ENCODE data around the gene HCN3. TPM values are rescaled to one million over a fixed set of nuclear protein-coding genes. Genes with fewer than 3 reads are reported as not detected.
A peak's percentile ranks its signal among the peaks of the same experiment; 100 is the strongest.

Gene HCN3
- total RNA-seq, 2 experiments from 2014 or later, result 1.5 TPM

- Mint-ChIP-seq H3K27me3 (no peaks in the 10 kb centered on the region), H3K27ac (peak overlapping the region; percentile 13), H3K4me1 (ENCODE audit: low read depth) (peaks cover 36% of the 10 kb centered on the region), H3K9me3 (no peaks in the 10 kb centered on the region), H3K36me3 (ENCODE audit: low read depth) (peaks cover 36% of the 10 kb centered on the region), H3K4me3 (peak overlapping the region; percentile 77)
- no peak for TF ChIP-seq CTCF (IDR thresholded peaks at IDR 0.05)
- intact Hi-C loops (cut with micrococcal nuclease), result loop anchor here (10.0 kb wide), 1 partner anchor 339 kb away; no protein-coding TSS in a partner anchor
- ChIA-PET CTCF (interaction anchor here (1.0 to 1.8 kb wide), 5 partner anchors 10 to 83 kb away, joined by 3 to 5 read pairs (median 4); partner anchors contain the start of gene KRTCAP2), POLR2A (interaction anchor here (0.6 to 3.7 kb wide), 8 partner anchors 11 to 307 kb away, joined by 3 to 20 read pairs (median 3); partner anchors contain the start of genes ASH1L, CLK2 and TRIM46)
- ATAC-seq (no peak), DNase-seq (no peak)
Observed at GRCh38 chr1:155256058-155256852, 21.0 kb upstream of the HCN3 start.

DNA sequence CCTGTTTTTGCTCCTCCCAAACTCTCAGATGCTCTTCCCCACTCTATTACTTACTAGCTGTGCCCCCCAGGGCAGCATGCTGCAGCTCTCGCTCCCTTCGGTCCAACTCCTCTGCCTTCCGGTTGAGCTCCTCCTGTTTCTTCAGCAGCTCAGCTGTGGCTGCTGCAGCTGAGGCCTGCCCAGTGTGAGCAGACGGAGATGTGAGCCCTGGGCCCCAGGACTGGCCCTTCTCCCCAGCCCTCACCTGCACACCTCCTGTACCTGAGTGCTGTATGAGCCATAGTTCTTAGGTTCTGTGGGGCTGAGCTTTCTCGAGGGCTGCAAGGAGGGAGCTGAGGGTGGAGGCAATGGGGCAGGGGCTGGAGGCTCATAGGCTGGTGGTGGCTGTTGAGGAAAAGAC, 17.0 kb upstream of the HCN3 start:
- ChIA-PET CTCF (interaction anchor here (0.8 to 18.9 kb wide), 3 partner anchors 11 to 156 kb away, joined by 3 to 232 read pairs (median 5); no protein-coding TSS in a partner anchor), POLR2A (interaction anchor here (1.0 to 4.7 kb wide), 6 partner anchors 9 to 63 kb away, joined by 3 to 37 read pairs (median 4); partner anchors contain the start of genes CLK2 and RUSC1)
- H3K36me3 Mint-ChIP-seq (ENCODE audit: low read depth), result peaks cover 75% of the 10 kb centered on the region
- peak overlapping the region; percentile 96 for H3K4me3 Mint-ChIP-seq
- no peak for TF ChIP-seq CTCF (IDR thresholded peaks at IDR 0.05)
- H3K27me3 Mint-ChIP-seq, result no peaks in the 10 kb centered on the region
- intact Hi-C loops (cut with micrococcal nuclease), result loop anchor here (5.0 kb wide), 1 partner anchor 47 kb away; the partner anchor contains the start of gene FDPS
- ATAC-seq, result no peak
- DNase-seq, result no peak
- H3K9me3 Mint-ChIP-seq, result no peaks in the 10 kb centered on the region
- H3K27ac Mint-ChIP-seq, result peak overlapping the region; percentile 89
- H3K4me1 Mint-ChIP-seq (ENCODE audit: low read depth), result peaks cover 40% of the 10 kb centered on the region

- no peaks in the 10 kb centered on the region for H3K9me3 Mint-ChIP-seq
- POLR2A ChIA-PET, result interaction anchor here (0.6 to 4.7 kb wide), 11 partner anchors 10 to 62 kb away, joined by 3 to 37 read pairs (median 3); partner anchors contain the start of genes CLK2, MTX1 and RUSC1
Observed at GRCh38 chr1:155261493-155261851, 15.8 kb upstream of the HCN3 start.

GRCh38 chr1:155261852-155262673, 15.2 kb upstream of the HCN3 start, which contains the start of gene SCAMP3:
TSS of gene SCAMP3 (minus strand) at chr1:155262360. CDS start at chr1:155262151, 209 bp downstream.
- no peak for TF ChIP-seq CTCF (IDR thresholded peaks at IDR 0.05)
- ATAC-seq (peak; percentile 93), DNase-seq (peak; percentile 97)
- ChIA-PET POLR2A (interaction anchor here (0.6 to 4.7 kb wide), 11 partner anchors 8 to 60 kb away, joined by 3 to 37 read pairs (median 3); partner anchors contain the start of genes CLK2 and MTX1), CTCF (interaction anchor here (0.7 to 18.9 kb wide), 8 partner anchors 8 to 87 kb away, joined by 3 to 232 read pairs (median 3); partner anchors contain the start of genes FDPS, MTX1 and THBS3)
- H3K4me3 Mint-ChIP-seq, result peak within 1 kb of the TSS; percentile 96
- peaks cover 29% of the 10 kb centered on the region for H3K4me1 Mint-ChIP-seq (ENCODE audit: low read depth)
- H3K27me3 Mint-ChIP-seq, result no peaks in the 10 kb centered on the region
- intact Hi-C loops (cut with micrococcal nuclease), result loop anchor here (5.0 kb wide), 1 partner anchor 45 kb away; the partner anchor contains the start of gene FDPS
- H3K9me3 Mint-ChIP-seq, result no peaks in the 10 kb centered on the region
- H3K27ac Mint-ChIP-seq, result peak within 1 kb of the TSS; percentile 89
- H3K36me3 Mint-ChIP-seq (ENCODE audit: low read depth), result peaks cover 76% of the 10 kb centered on the region

More at GRCh38 chr1:155261493-155261851, 15.8 kb upstream of the HCN3 start:
- H3K4me1 Mint-ChIP-seq (ENCODE audit: low read depth), result peaks cover 31% of the 10 kb centered on the region
- DNase-seq, result peak; percentile 47
- H3K27ac Mint-ChIP-seq, result peak overlapping the region; percentile 89
- ATAC-seq, result peak; percentile 43
- peak overlapping the region; percentile 96 for H3K4me3 Mint-ChIP-seq
- TF ChIP-seq CTCF (IDR thresholded peaks at IDR 0.05), result peak; percentile 17
- peaks cover 76% of the 10 kb centered on the region for H3K36me3 Mint-ChIP-seq (ENCODE audit: low read depth)
- intact Hi-C loops (cut with micrococcal nuclease), result loop anchor here (5.0 kb wide), 1 partner anchor 46 kb away; the partner anchor contains the start of gene FDPS
- H3K27me3 Mint-ChIP-seq, result no peaks in the 10 kb centered on the region
- CTCF ChIA-PET, result interaction anchor here (0.9 to 18.9 kb wide), 8 partner anchors 9 to 87 kb away, joined by 3 to 232 read pairs (median 4); partner anchors contain the start of genes FDPS, MTX1 and THBS3

Data from activated CD8-positive, alpha-beta T cell treated with anti-CD3 and anti-CD28 coated beads for 36 hours (primary cell).